Thyroid gland (tissue), 4 donors: ENCODE data around the gene MAPK8IP3.

Experiments
- POLR2A ChIP-seq, 2 donors: fragments of 450-650 bp; IDR thresholded peaks; one replicate each; pipeline ENCODE4 v1.6.1; 2017; ENCODE audit warnings: antibody characterized with exemption in 2 of 2, mild to moderate bottlenecking in 2 of 2, moderate library complexity in 1 of 2
- TF ChIP-seq, protein P1 (sequence below), 6 experiments: fragments of 200-600 bp in 3 of 6; fragments of 450-650 bp in 3 of 6; sonication (generic) in 3 of 6; IDR thresholded peaks; one replicate each; pipeline ENCODE4 v1.5.1; 2016 to 2019; ENCODE audit warnings: antibody characterized with exemption in 6 of 6, mild to moderate bottlenecking in 2 of 6, inconsistent platforms in 1 of 6, moderate library complexity in 1 of 6

DNA sequence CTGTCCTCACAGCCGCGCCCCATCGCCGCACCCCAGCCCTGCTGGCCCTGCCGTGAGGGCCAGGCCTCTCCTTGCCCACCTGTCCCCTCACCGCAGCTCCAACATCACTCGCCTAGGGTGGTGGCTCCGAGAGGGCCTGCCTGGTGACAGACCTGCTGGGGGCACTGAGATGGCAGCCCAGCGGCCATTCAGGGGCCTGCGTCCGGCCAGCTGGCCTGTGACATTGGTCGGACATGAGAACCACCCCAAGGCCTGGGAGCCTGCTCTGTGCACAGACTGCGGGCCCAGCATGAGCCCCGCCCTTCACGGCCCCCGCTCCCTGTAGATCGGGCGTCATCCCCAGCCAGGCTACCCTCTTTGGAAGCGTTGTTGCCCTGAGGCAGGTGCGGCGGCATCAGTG lies 53.5 kb downstream of the MAPK8IP3 start:
- TF ChIP-seq, protein P1, sequence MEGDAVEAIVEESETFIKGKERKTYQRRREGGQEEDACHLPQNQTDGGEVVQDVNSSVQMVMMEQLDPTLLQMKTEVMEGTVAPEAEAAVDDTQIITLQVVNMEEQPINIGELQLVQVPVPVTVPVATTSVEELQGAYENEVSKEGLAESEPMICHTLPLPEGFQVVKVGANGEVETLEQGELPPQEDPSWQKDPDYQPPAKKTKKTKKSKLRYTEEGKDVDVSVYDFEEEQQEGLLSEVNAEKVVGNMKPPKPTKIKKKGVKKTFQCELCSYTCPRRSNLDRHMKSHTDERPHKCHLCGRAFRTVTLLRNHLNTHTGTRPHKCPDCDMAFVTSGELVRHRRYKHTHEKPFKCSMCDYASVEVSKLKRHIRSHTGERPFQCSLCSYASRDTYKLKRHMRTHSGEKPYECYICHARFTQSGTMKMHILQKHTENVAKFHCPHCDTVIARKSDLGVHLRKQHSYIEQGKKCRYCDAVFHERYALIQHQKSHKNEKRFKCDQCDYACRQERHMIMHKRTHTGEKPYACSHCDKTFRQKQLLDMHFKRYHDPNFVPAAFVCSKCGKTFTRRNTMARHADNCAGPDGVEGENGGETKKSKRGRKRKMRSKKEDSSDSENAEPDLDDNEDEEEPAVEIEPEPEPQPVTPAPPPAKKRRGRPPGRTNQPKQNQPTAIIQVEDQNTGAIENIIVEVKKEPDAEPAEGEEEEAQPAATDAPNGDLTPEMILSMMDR (IDR thresholded peaks at IDR 0.05): no peak
- no peak for TF ChIP-seq POLR2A (IDR thresholded peaks at IDR 0.05)
